ENCODE measurements around the gene OS9.

OS9 gene

GRCh38 chr12:57754411-57755193 is 60.7 kb downstream of the OS9 start, which contains the start of gene MARCHF9:
MARCHF9 (plus strand) TSS chr12:57755103; CDS start chr12:57755529, 426 bp downstream.
- DNase-seq, result peak; percentile 88

GRCh38 chr12:57755194-57755453 is 61.2 kb downstream of the OS9 start:
- DNase-seq, result no peak

- peak; percentile 25 to 32 for DNase-seq
Observed at GRCh38 chr12:57755454-57756372, 61.8 kb downstream of the OS9 start.

- DNase-seq, result peak; percentile 48 to 69
Observed at GRCh38 chr12:57756406-57757341, 62.7 kb downstream of the OS9 start.

GRCh38 chr12:57757771-57758170 is 63.8 kb downstream of the OS9 start:
- DNase-seq, result no peak

GRCh38 chr12:57758552-57759359 is 64.8 kb downstream of the OS9 start:
- no peak for DNase-seq

- peak; percentile 26 to 46 for DNase-seq
Observed at GRCh38 chr12:57759360-57759980, 65.5 kb downstream of the OS9 start.

- DNase-seq, result no peak
Observed at GRCh38 chr12:57760347-57760982, 66.5 kb downstream of the OS9 start.

GRCh38 chr12:57761391-57761998 is 67.6 kb downstream of the OS9 start:
- no peak for DNase-seq

GRCh38 chr12:57762463-57762862 is 68.5 kb downstream of the OS9 start:
- no peak for DNase-seq

- DNase-seq, result no peak
Observed at GRCh38 chr12:57763881-57764661, 70.1 kb downstream of the OS9 start.

- peak; percentile 14 to 29 for DNase-seq
Observed at GRCh38 chr12:57764662-57765002, 70.7 kb downstream of the OS9 start.

GRCh38 chr12:57765003-57765697 is 71.2 kb downstream of the OS9 start:
- peak; percentile 10 to 15 for DNase-seq

- DNase-seq, result no peak
Observed at GRCh38 chr12:57765698-57766463, 71.9 kb downstream of the OS9 start.

- peak in 1 of 2 experiments; percentile 25 for DNase-seq
Observed at GRCh38 chr12:57766464-57767304, 72.8 kb downstream of the OS9 start, which contains the start of gene CYP27B1. CYP27B1 (minus strand) TSS chr12:57767078; CDS start chr12:57767041, 37 bp downstream.

- no peak for DNase-seq
Observed at GRCh38 chr12:57767305-57767698, 73.4 kb downstream of the OS9 start.

GRCh38 chr12:57767876-57768275 is 73.9 kb downstream of the OS9 start:
- DNase-seq, result no peak

Data from NCI-H2081 (cell line).